Transverse colon (tissue), 4 donors: Measurements from ENCODE around the gene IYD.

ENCODE experiments used
- CTCF ChIP-seq, 5 experiments: fragments of 200-600 bp in 3 of 5; fragments of 450-650 bp in 2 of 5; sonication (generic) in 3 of 5; IDR thresholded peaks; 1 replicate in 2 of 5; 2 replicates in 3 of 5; pipeline ENCODE4 v1.5.1; 2016 to 2017; ENCODE audit warnings: antibody characterized with exemption in 5 of 5, inconsistent platforms in 3 of 5, mild to moderate bottlenecking in 2 of 5, moderate library complexity in 1 of 5
- POLR2A ChIP-seq: fragments of 450-650 bp; IDR thresholded peaks from one replicate; pipeline ENCODE4 v1.6.1; 2016; ENCODE audit warnings: antibody characterized with exemption, mild to moderate bottlenecking, moderate library complexity
- POLR2AphosphoS5 ChIP-seq, 3 donors: sonication (generic); formaldehyde crosslinking; IDR thresholded peaks; one replicate each; pipeline ENCODE4 v1.6.1; 2016; ENCODE audit warnings: antibody characterized with exemption in 3 of 3

- TF ChIP-seq POLR2A (no peak), CTCF (IDR thresholded peaks at IDR 0.05) (no peak), POLR2AphosphoS5 (IDR thresholded peaks at IDR 0.05) (no peak)
Observed at GRCh38 chr6:150439373-150439772, 70.6 kb downstream of the IYD start.
